ENCODE results near the gene ITPA. TPM values are rescaled to one million over a fixed set of nuclear protein-coding genes. Genes with fewer than 3 reads are reported as not detected.

ITPA gene
- total and polyA plus RNA-seq, 2 of the 13 experiments (the other 11 are each of a cell fraction or from before 2014, with no cell fraction given), result 60.1 to 103 TPM

- TF ChIP-seq CCDC6 (CRISPR knock-in tag; IDR thresholded peaks at IDR 0.05), result peak; percentile 74; the same call in 1 of the 2 replicates
- TF ChIP-seq ZNF143 (CRISPR knock-in tag; IDR thresholded peaks at IDR 0.05), result peak; percentile 47; the same call in 1 of the 2 replicates
- TF ChIP-seq ZNF3 (CRISPR knock-in tag; IDR thresholded peaks at IDR 0.05), result peak; percentile 73; the same call in 1 of the 2 replicates
- no peak for TF ChIP-seq SIX1 (CRISPR knock-in tag; IDR thresholded peaks at IDR 0.05; ENCODE audit: borderline replicate concordance)
- peak; percentile 91 for TF ChIP-seq KDM2A (CRISPR knock-in tag; IDR thresholded peaks at IDR 0.05; ENCODE audit: borderline replicate concordance, low read depth)
- TF ChIP-seq DZIP1 (CRISPR knock-in tag; IDR thresholded peaks at IDR 0.05), result no peak
- TF ChIP-seq TSC22D2 (CRISPR knock-in tag; IDR thresholded peaks at IDR 0.05; ENCODE audit: borderline replicate concordance), result peak; percentile 65; the same call in 1 of the 2 replicates
- TF ChIP-seq JDP2 (CRISPR knock-in tag; IDR thresholded peaks at IDR 0.05; ENCODE audit: borderline replicate concordance), result no peak
- TF ChIP-seq ZSCAN31 (CRISPR knock-in tag; IDR thresholded peaks at IDR 0.05; ENCODE audit: low read depth), result peak; percentile 70; the same call in 1 of the 2 replicates
- TF ChIP-seq ZNF749 (CRISPR knock-in tag; IDR thresholded peaks at IDR 0.05; ENCODE audit: borderline replicate concordance), result no peak
- no peak; the same call in 1 of the 2 replicates for TF ChIP-seq PLSCR1 (CRISPR knock-in tag; IDR thresholded peaks at IDR 0.05; ENCODE audit: borderline replicate concordance)
- peak; percentile 74 for TF ChIP-seq ZSCAN30 (CRISPR knock-in tag; IDR thresholded peaks at IDR 0.05)
- TF ChIP-seq JUNB (CRISPR knock-in tag; IDR thresholded peaks at IDR 0.05; ENCODE audit: borderline replicate concordance), result no peak
- TF ChIP-seq ZEB1 (IDR thresholded peaks at IDR 0.05; ENCODE audit: insufficient replicate concordance, low read depth), result peak; percentile 87
- no peak for TF ChIP-seq ZNF558 (CRISPR knock-in tag; IDR thresholded peaks at IDR 0.05; ENCODE audit: borderline replicate concordance)
- peak; percentile 79 for TF ChIP-seq HOXA5 (CRISPR knock-in tag; IDR thresholded peaks at IDR 0.05)
- TF ChIP-seq NKX3-1 (CRISPR knock-in tag; IDR thresholded peaks at IDR 0.05), result no peak
- no peak for TF ChIP-seq MLLT10 (CRISPR knock-in tag; IDR thresholded peaks at IDR 0.05)
- TF ChIP-seq YEATS4 (CRISPR knock-in tag; IDR thresholded peaks at IDR 0.05; ENCODE audit: borderline replicate concordance), result peak; percentile 76
- TF ChIP-seq CEBPB (IDR thresholded peaks at IDR 0.05; ENCODE audit: borderline replicate concordance, low read depth, low read length), result peak; percentile 91
- no peak for TF ChIP-seq MTERF4 (CRISPR knock-in tag; IDR thresholded peaks at IDR 0.05)
- TF ChIP-seq ZFP41 (CRISPR knock-in tag; IDR thresholded peaks at IDR 0.05; ENCODE audit: borderline replicate concordance), result peak; percentile 49; the same call in 1 of the 2 replicates
- no peak for TF ChIP-seq ZNF737 (CRISPR knock-in tag; IDR thresholded peaks at IDR 0.05; ENCODE audit: borderline replicate concordance)
- no peak for TF ChIP-seq PCBP2 (optimal IDR thresholded peaks at IDR 0.05; ENCODE audit: low read depth, low read length, poor library complexity, severe bottlenecking)
- TF ChIP-seq ZNF468 (CRISPR knock-in tag; IDR thresholded peaks at IDR 0.05), result no peak
- TF ChIP-seq ZNF282 (IDR thresholded peaks at IDR 0.05; ENCODE audit: partially characterized antibody), result no peak
- TF ChIP-seq HMGA1 (CRISPR knock-in tag; conservative IDR thresholded peaks at IDR 0.05), result no peak
Observed at GRCh38 chr20:3224681-3225421, 15.6 kb downstream of the ITPA start (continued).

All from HepG2 (cell line).